GM21360 (cell line): ENCODE results near the gene TMX3.
A peak's percentile ranks its signal among the peaks of the same experiment; 100 is the strongest.

Experiments
- ATAC-seq: cut with Tn5 transposase; IDR thresholded peaks from one replicate; pipeline ENCODE4 v1.9.1; 2021; ENCODE audit warnings: mild to moderate bottlenecking, moderate library complexity; ENCODE audit not compliant: unreplicated experiment

TMX3 gene

GRCh38 chr18:68714712-68715496, at the start of gene TMX3:
Gene TMX3 (minus strand): TSS chr18:68715108. CDS start chr18:68714981, 127 bp downstream.
- peak; percentile 95 for ATAC-seq

GRCh38 chr18:68764016-68764415, 49.1 kb upstream of the TMX3 start:
- ATAC-seq, result no peak

GRCh38 chr18:68763083-68763482, 48.2 kb upstream of the TMX3 start:
- no peak for ATAC-seq

- ATAC-seq, result no peak
Measured at GRCh38 chr18:68759308-68759707, 44.4 kb upstream of the TMX3 start.

GRCh38 chr18:68757126-68757525, 42.2 kb upstream of the TMX3 start:
- no peak for ATAC-seq

- ATAC-seq, result no peak
Measured at GRCh38 chr18:68742206-68742605, 27.3 kb upstream of the TMX3 start.

GRCh38 chr18:68740966-68741365, 26.1 kb upstream of the TMX3 start:
- ATAC-seq, result no peak

- no peak for ATAC-seq
Measured at GRCh38 chr18:68739462-68739861, 24.6 kb upstream of the TMX3 start.

GRCh38 chr18:68738564-68738963, 23.7 kb upstream of the TMX3 start:
- ATAC-seq, result no peak

GRCh38 chr18:68735483-68736343, 20.8 kb upstream of the TMX3 start:
- ATAC-seq, result peak; percentile 89

- ATAC-seq, result no peak
Measured at GRCh38 chr18:68734308-68734707, 19.4 kb upstream of the TMX3 start.

- no peak for ATAC-seq
Measured at GRCh38 chr18:68733707-68734106, 18.8 kb upstream of the TMX3 start.

GRCh38 chr18:68728081-68728700, 13.3 kb upstream of the TMX3 start:
- ATAC-seq, result no peak

GRCh38 chr18:68727506-68727905, 12.6 kb upstream of the TMX3 start:
- ATAC-seq, result no peak

- ATAC-seq, result no peak
Measured at GRCh38 chr18:68725346-68725745, 10.4 kb upstream of the TMX3 start.

- ATAC-seq, result no peak
Measured at GRCh38 chr18:68724021-68724420, 9.1 kb upstream of the TMX3 start.

GRCh38 chr18:68723539-68723938, 8.6 kb upstream of the TMX3 start:
- no peak for ATAC-seq

- no peak for ATAC-seq
Measured at GRCh38 chr18:68722821-68723220, 7.9 kb upstream of the TMX3 start.

GRCh38 chr18:68721681-68722583, 7.0 kb upstream of the TMX3 start:
- ATAC-seq, result peak; percentile 73

GRCh38 chr18:68714366-68714711, 569 bp downstream of the TMX3 start:
- peak; percentile 2 for ATAC-seq

- ATAC-seq, result no peak
Measured at GRCh38 chr18:68713796-68714195, 1.1 kb downstream of the TMX3 start.
